ENCODE data around the gene STXBP6.

STXBP6 gene

GRCh38 chr14:24956104-24956503 is 93.8 kb downstream of the STXBP6 start:
- Histone ChIP-seq H3K4me1 (ENCODE audit: control insufficient read depth, low read length) (no peaks in the 10 kb centered on the region), H3K9me3 (ENCODE audit: control insufficient read depth, insufficient read depth, low read length) (no peaks in the 10 kb centered on the region), H4K20me1 (ENCODE audit: control insufficient read depth, insufficient read depth, low read depth, low read length) (no peaks in the 10 kb centered on the region), H3K9me2 (replicated peaks; ENCODE audit: control insufficient read depth, low read length) (no peaks in the 10 kb centered on the region), H3F3A (ENCODE audit: control insufficient read depth, insufficient read depth) (no peaks in the 10 kb centered on the region), H3K79me2 (ENCODE audit: control insufficient read depth, low read length) (no peaks in the 10 kb centered on the region), H3K4me3 (ENCODE audit: low read length) (no peak overlapping the region), H3K4me2 (ENCODE audit: low read length) (no peak overlapping the region), H3K27me3 (ENCODE audit: control insufficient read depth, low read length) (no peaks in the 10 kb centered on the region), H3K27ac (ENCODE audit: low read depth, low read length) (no peak overlapping the region), H3K36me3 (ENCODE audit: control insufficient read depth, low read length) (no peaks in the 10 kb centered on the region)
- no peak for TF ChIP-seq CTCF (IDR thresholded peaks at IDR 0.05; ENCODE audit: low read depth, low read length, poor library complexity, severe bottlenecking)
- TF ChIP-seq EZH2phosphoT487 (IDR thresholded peaks at IDR 0.05; ENCODE audit: borderline replicate concordance, low read length): no peak

- Histone ChIP-seq H3K36me3 (ENCODE audit: control insufficient read depth, low read length) (no peaks in the 10 kb centered on the region), H3K4me2 (ENCODE audit: low read length) (no peak overlapping the region), H3K27ac (ENCODE audit: low read depth, low read length) (no peak overlapping the region), H3F3A (ENCODE audit: control insufficient read depth, insufficient read depth) (no peaks in the 10 kb centered on the region), H3K79me2 (ENCODE audit: control insufficient read depth, low read length) (no peaks in the 10 kb centered on the region), H3K4me1 (ENCODE audit: control insufficient read depth, low read length) (no peaks in the 10 kb centered on the region), H3K9me3 (ENCODE audit: control insufficient read depth, insufficient read depth, low read length) (no peaks in the 10 kb centered on the region), H3K27me3 (ENCODE audit: control insufficient read depth, low read length) (no peaks in the 10 kb centered on the region), H3K4me3 (ENCODE audit: low read length) (no peak overlapping the region), H4K20me1 (ENCODE audit: control insufficient read depth, insufficient read depth, low read depth, low read length) (no peaks in the 10 kb centered on the region), H3K9me2 (replicated peaks; ENCODE audit: control insufficient read depth, low read length) (no peaks in the 10 kb centered on the region)
- no peak for TF ChIP-seq EZH2phosphoT487 (IDR thresholded peaks at IDR 0.05; ENCODE audit: borderline replicate concordance, low read length)
- TF ChIP-seq CTCF (IDR thresholded peaks at IDR 0.05; ENCODE audit: low read depth, low read length, poor library complexity, severe bottlenecking): no peak
Observed at GRCh38 chr14:24954700-24955037, 95.3 kb downstream of the STXBP6 start.

- Histone ChIP-seq H3K4me2 (ENCODE audit: low read length) (no peak overlapping the region), H3K27ac (ENCODE audit: low read depth, low read length) (no peak overlapping the region), H3K9me3 (ENCODE audit: control insufficient read depth, insufficient read depth, low read length) (no peaks in the 10 kb centered on the region), H3K9me2 (replicated peaks; ENCODE audit: control insufficient read depth, low read length) (no peaks in the 10 kb centered on the region), H3K4me1 (ENCODE audit: control insufficient read depth, low read length) (no peaks in the 10 kb centered on the region), H3K4me3 (ENCODE audit: low read length) (no peak overlapping the region), H3K79me2 (ENCODE audit: control insufficient read depth, low read length) (no peaks in the 10 kb centered on the region), H3K27me3 (ENCODE audit: control insufficient read depth, low read length) (no peaks in the 10 kb centered on the region), H3F3A (ENCODE audit: control insufficient read depth, insufficient read depth) (no peaks in the 10 kb centered on the region), H4K20me1 (ENCODE audit: control insufficient read depth, insufficient read depth, low read depth, low read length) (no peaks in the 10 kb centered on the region), H3K36me3 (ENCODE audit: control insufficient read depth, low read length) (no peaks in the 10 kb centered on the region)
- TF ChIP-seq EZH2phosphoT487 (IDR thresholded peaks at IDR 0.05; ENCODE audit: borderline replicate concordance, low read length) (no peak), CTCF (IDR thresholded peaks at IDR 0.05; ENCODE audit: low read depth, low read length, poor library complexity, severe bottlenecking) (no peak)
Observed at GRCh38 chr14:24954037-24954699, 95.8 kb downstream of the STXBP6 start.
